HepG2 (cell line): ENCODE measurements around the gene EFNA4. TPM values are rescaled to one million over a fixed set of nuclear protein-coding genes. Genes with fewer than 3 reads are reported as not detected.

Source experiments
- CEBPG ChIP-seq: IDR thresholded peaks from 2 replicates; pipeline ENCODE4 v1.6.1; 2016
- ETV6 ChIP-seq: sonication (generic); formaldehyde crosslinking; conservative IDR thresholded peaks from 2 replicates; pipeline ENCODE4 v1.4.0; 2020; ENCODE audit warnings: missing genetic modification reagents
- HES4 ChIP-seq: sonication (generic); formaldehyde crosslinking; IDR thresholded peaks from 2 replicates; pipeline ENCODE4 v1.9.0; 2021; ENCODE audit warnings: mild to moderate bottlenecking, missing genetic modification reagents, borderline replicate concordance
- ISL2 ChIP-seq: sonication (generic); formaldehyde crosslinking; IDR thresholded peaks from 2 replicates; pipeline ENCODE4 v1.5.0; 2020; ENCODE audit warnings: missing genetic modification reagents
- RBFOX2 ChIP-seq: fragments of 200-400 bp; formaldehyde crosslinking; IDR thresholded peaks from 2 replicates; pipeline ENCODE4 v1.6.1; 2017; ENCODE audit warnings: low read depth, mild to moderate bottlenecking, low read length
- TBL1XR1 ChIP-seq: fragments of 150-350 bp; IDR thresholded peaks from 2 replicates; pipeline ENCODE4 v1.6.1; 2014; ENCODE audit warnings: borderline replicate concordance, low read length; ENCODE audit not compliant: partially characterized antibody
- ZFY ChIP-seq: sonication (generic); formaldehyde crosslinking; IDR thresholded peaks from 2 replicates; pipeline ENCODE4 v1.4.0; 2020; ENCODE audit warnings: missing genetic modification reagents
- ZKSCAN1 ChIP-seq: fragments of 150-350 bp; IDR thresholded peaks from 2 replicates; pipeline ENCODE4 v1.6.1; 2014; ENCODE audit warnings: low read length
- ZKSCAN8 ChIP-seq: IDR thresholded peaks from 2 replicates; pipeline ENCODE4 v1.6.1; 2016; ENCODE audit warnings: borderline replicate concordance, missing genetic modification reagents, missing compliant biosample characterization
- ZMYM2 ChIP-seq: sonication (generic); formaldehyde crosslinking; IDR thresholded peaks from 2 replicates; pipeline ENCODE4 v1.8.0; 2022; ENCODE audit warnings: mild to moderate bottlenecking, missing genetic modification reagents
- ZNF253 ChIP-seq: sonication (generic); formaldehyde crosslinking; IDR thresholded peaks from 2 replicates; pipeline ENCODE4 v1.8.0; 2022; ENCODE audit warnings: mild to moderate bottlenecking, missing genetic modification reagents, borderline replicate concordance
- ZNF451 ChIP-seq: sonication (generic); formaldehyde crosslinking; IDR thresholded peaks from 2 replicates; pipeline ENCODE4 v1.5.0; 2020; ENCODE audit warnings: mild to moderate bottlenecking, missing genetic modification reagents
- ZNF510 ChIP-seq: sonication (generic); formaldehyde crosslinking; IDR thresholded peaks from 2 replicates; pipeline ENCODE4 v1.4.0; 2020; ENCODE audit warnings: low read depth, mild to moderate bottlenecking, missing genetic modification reagents
- ZNF652 ChIP-seq: IDR thresholded peaks from 2 replicates; pipeline ENCODE4 v1.6.1; 2016; ENCODE audit warnings: low read depth, borderline replicate concordance
- polyA plus RNA-seq, 8 experiments: library from polyadenylated mRNA; depleted of rRNA in 3 of 8; stranded (reverse) in 7 of 8; unstranded in 1 of 8; fragments of >200 nt; fragmentation: Illumina TruSeq in 4 of 8; extraction: Trizol in 4 of 8; gene quantifications; 2 replicates each; pipeline versions ENCODE4 v1.2.1 to v1.2.3, GENCODE V29; 2011 to 2016; ENCODE audit warnings: low read depth in 4 of 8, missing spikeins in 1 of 8, mixed read lengths in 1 of 8; ENCODE audit not compliant: insufficient read depth in 1 of 8
- total RNA-seq, 5 experiments: library from RNA; depleted of rRNA; stranded (reverse); fragments of >200 nt; fragmentation: Illumina TruSeq; extraction: Trizol; gene quantifications; 2 replicates each; pipeline ENCODE4 v1.2.3, GENCODE V29; 2016; ENCODE audit warnings: low read depth in 1 of 5
- TF ChIP-seq, protein P1 (sequence below): sonication (generic); formaldehyde crosslinking; IDR thresholded peaks from 2 replicates; pipeline ENCODE4 v1.5.0; 2020; ENCODE audit warnings: mild to moderate bottlenecking, missing genetic modification reagents
- TF ChIP-seq, protein P2 (sequence below): sonication (generic); formaldehyde crosslinking; IDR thresholded peaks from 2 replicates; pipeline ENCODE4 v1.8.0; 2022; ENCODE audit warnings: mild to moderate bottlenecking, missing genetic modification reagents, borderline replicate concordance
- TF ChIP-seq, protein P3 (sequence below): sonication (generic); formaldehyde crosslinking; IDR thresholded peaks from 2 replicates; pipeline ENCODE4 v1.4.0; 2020; ENCODE audit warnings: low read depth, missing genetic modification reagents
- TF ChIP-seq, protein P4 (sequence below): IDR thresholded peaks from 2 replicates; pipeline ENCODE4 v1.6.1; 2016; ENCODE audit warnings: low read depth, control low read depth
- TF ChIP-seq, protein P5 (sequence below): sonication (generic); formaldehyde crosslinking; IDR thresholded peaks from 2 replicates; pipeline ENCODE4 v1.5.0; 2020; ENCODE audit warnings: missing genetic modification reagents, mild to moderate bottlenecking, borderline replicate concordance

The EFNA4 gene
- total and polyA plus RNA-seq, 2 of the 13 experiments (the other 11 are each of a cell fraction or from before 2014, with no cell fraction given) = 12.0 to 17.2 TPM

DNA sequence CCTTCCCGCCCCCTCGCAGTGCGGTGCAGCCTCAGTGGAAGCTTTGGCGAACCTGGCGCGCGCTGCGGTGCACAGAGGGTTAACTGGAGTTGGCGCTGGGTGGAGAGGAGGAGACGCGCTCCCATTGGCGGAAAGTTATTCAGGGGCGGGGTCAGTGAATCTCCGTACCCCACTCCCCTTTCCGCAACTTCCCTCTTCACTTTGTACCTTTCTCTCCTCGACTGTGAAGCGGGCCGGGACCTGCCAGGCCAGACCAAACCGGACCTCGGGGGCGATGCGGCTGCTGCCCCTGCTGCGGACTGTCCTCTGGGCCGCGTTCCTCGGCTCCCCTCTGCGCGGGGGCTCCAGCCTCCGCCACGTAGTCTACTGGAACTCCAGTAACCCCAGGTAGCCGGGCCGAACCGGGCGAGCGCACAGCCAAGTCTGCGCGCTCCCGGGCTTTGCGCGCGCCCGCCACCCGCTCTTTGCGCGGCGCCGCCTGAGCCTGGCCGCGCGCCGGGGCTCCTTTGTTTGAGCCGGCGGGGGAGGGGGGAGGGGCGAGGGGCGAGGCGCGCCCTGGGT lies at the start of gene EFNA4 (continued):
- TF ChIP-seq, protein P1, sequence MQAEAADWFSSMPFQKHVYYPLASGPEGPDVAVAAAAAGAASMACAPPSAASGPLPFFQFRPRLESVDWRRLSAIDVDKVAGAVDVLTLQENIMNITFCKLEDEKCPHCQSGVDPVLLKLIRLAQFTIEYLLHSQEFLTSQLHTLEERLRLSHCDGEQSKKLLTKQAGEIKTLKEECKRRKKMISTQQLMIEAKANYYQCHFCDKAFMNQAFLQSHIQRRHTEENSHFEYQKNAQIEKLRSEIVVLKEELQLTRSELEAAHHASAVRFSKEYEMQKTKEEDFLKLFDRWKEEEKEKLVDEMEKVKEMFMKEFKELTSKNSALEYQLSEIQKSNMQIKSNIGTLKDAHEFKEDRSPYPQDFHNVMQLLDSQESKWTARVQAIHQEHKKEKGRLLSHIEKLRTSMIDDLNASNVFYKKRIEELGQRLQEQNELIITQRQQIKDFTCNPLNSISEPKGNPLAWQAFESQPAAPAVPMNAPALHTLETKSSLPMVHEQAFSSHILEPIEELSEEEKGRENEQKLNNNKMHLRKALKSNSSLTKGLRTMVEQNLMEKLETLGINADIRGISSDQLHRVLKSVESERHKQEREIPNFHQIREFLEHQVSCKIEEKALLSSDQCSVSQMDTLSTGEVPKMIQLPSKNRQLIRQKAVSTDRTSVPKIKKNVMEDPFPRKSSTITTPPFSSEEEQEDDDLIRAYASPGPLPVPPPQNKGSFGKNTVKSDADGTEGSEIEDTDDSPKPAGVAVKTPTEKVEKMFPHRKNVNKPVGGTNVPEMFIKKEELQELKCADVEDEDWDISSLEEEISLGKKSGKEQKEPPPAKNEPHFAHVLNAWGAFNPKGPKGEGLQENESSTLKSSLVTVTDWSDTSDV = no peak
- TF ChIP-seq RBFOX2 (peak; percentile 80), ZNF451 (CRISPR knock-in tag) (0 out of 2 replicates have a peak, but pooled peaks have one; percentile 39), ZMYM2 (CRISPR knock-in tag) (no peak), ZNF652 (peak; percentile 100), HES4 (CRISPR knock-in tag) (0 out of 2 replicates have a peak, but pooled peaks have one; percentile 43), ZKSCAN8 (no peak), ZFY (peak; percentile 74), ZNF510 (CRISPR knock-in tag) (no peak), ZNF253 (CRISPR knock-in tag) (peak; percentile 38; the same call in 1 of the 2 replicates), TBL1XR1 (peak; percentile 16), ETV6 (no peak), CEBPG (CRISPR knock-in tag) (no peak), ISL2 (CRISPR knock-in tag) (0 out of 2 replicates have a peak, but pooled peaks have one; percentile 25), ZKSCAN1 (no peak)
- TF ChIP-seq, protein P2, sequence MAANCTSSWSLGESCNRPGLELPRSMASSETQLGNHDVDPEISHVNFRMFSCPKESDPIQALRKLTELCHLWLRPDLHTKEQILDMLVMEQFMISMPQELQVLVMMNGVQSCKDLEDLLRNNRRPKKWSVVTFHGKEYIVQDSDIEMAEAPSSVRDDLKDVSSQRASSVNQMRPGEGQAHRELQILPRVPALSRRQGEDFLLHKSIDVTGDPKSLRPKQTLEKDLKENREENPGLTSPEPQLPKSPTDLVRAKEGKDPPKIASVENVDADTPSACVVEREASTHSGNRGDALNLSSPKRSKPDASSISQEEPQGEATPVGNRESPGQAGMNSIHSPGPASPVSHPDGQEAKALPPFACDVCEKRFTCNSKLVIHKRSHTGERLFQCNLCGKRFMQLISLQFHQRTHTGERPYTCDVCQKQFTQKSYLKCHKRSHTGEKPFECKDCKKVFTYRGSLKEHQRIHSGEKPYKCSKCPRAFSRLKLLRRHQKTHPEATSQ (CRISPR knock-in tag) = no peak
- TF ChIP-seq, protein P3, sequence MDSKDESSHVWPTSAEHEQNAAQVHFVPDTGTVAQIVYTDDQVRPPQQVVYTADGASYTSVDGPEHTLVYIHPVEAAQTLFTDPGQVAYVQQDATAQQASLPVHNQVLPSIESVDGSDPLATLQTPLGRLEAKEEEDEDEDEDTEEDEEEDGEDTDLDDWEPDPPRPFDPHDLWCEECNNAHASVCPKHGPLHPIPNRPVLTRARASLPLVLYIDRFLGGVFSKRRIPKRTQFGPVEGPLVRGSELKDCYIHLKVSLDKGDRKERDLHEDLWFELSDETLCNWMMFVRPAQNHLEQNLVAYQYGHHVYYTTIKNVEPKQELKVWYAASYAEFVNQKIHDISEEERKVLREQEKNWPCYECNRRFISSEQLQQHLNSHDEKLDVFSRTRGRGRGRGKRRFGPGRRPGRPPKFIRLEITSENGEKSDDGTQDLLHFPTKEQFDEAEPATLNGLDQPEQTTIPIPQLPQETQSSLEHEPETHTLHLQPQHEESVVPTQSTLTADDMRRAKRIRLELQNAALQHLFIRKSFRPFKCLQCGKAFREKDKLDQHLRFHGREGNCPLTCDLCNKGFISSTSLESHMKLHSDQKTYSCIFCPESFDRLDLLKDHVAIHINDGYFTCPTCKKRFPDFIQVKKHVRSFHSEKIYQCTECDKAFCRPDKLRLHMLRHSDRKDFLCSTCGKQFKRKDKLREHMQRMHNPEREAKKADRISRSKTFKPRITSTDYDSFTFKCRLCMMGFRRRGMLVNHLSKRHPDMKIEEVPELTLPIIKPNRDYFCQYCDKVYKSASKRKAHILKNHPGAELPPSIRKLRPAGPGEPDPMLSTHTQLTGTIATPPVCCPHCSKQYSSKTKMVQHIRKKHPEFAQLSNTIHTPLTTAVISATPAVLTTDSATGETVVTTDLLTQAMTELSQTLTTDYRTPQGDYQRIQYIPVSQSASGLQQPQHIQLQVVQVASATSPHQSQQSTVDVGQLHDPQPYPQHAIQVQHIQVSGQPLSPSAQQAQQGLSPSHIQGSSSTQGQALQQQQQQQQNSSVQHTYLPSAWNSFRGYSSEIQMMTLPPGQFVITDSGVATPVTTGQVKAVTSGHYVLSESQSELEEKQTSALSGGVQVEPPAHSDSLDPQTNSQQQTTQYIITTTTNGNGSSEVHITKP (CRISPR knock-in tag) = peak; percentile 26; the same call in 1 of the 2 replicates
- TF ChIP-seq, protein P4, sequence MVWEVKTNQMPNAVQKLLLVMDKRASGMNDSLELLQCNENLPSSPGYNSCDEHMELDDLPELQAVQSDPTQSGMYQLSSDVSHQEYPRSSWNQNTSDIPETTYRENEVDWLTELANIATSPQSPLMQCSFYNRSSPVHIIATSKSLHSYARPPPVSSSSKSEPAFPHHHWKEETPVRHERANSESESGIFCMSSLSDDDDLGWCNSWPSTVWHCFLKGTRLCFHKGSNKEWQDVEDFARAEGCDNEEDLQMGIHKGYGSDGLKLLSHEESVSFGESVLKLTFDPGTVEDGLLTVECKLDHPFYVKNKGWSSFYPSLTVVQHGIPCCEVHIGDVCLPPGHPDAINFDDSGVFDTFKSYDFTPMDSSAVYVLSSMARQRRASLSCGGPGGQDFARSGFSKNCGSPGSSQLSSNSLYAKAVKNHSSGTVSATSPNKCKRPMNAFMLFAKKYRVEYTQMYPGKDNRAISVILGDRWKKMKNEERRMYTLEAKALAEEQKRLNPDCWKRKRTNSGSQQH (CRISPR knock-in tag) = no peak
- TF ChIP-seq, protein P5, sequence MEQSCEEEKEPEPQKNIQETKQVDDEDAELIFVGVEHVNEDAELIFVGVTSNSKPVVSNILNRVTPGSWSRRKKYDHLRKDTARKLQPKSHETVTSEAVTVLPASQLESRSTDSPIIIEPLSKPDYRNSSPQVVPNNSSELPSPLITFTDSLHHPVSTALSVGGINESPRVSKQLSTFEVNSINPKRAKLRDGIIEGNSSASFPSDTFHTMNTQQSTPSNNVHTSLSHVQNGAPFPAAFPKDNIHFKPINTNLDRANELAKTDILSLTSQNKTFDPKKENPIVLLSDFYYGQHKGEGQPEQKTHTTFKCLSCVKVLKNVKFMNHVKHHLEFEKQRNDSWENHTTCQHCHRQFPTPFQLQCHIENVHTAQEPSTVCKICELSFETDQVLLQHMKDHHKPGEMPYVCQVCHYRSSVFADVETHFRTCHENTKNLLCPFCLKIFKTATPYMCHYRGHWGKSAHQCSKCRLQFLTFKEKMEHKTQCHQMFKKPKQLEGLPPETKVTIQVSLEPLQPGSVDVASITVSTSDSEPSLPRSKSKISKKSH (CRISPR knock-in tag) = 0 out of 2 replicates have a peak, but pooled peaks have one; percentile 60
